Gastroesophageal sphincter (tissue), 4 donors: Measurements from ENCODE around the gene CRACR2B. TPM values are rescaled to one million over a fixed set of nuclear protein-coding genes. Genes with fewer than 3 reads are reported as not detected.

Experiments
- ATAC-seq: fragments of 150-250 bp; one replicate; pipeline ENCODE4 v1.9.1; 2016; ENCODE audit warnings: mild to moderate bottlenecking, moderate library complexity
- H3K27ac ChIP-seq, 4 donors: fragments of 200-600 bp; sonication (generic) in 3 of 4; 1 replicate in 3 of 4; 2 replicates in 1 of 4; pipeline ENCODE4 v1.5.1; 2016 to 2019
- H3K27me3 ChIP-seq: fragments of 200-600 bp; sonication (generic); one replicate; pipeline ENCODE4 v1.5.1; 2019
- H3K36me3 ChIP-seq, 2 donors: fragments of 200-600 bp; sonication (generic); one replicate each; pipeline ENCODE4 v1.5.1; 2019; ENCODE audit warnings: control low read depth in 1 of 2
- H3K4me1 ChIP-seq, 3 donors: fragments of 200-600 bp; sonication (generic); 1 replicate in 2 of 3; 2 replicates in 1 of 3; pipeline ENCODE4 v1.5.1; 2016 to 2019; ENCODE audit warnings: control low read depth in 2 of 3
- H3K4me3 ChIP-seq, 2 donors: fragments of 200-600 bp; sonication (generic); one replicate each; pipeline ENCODE4 v1.5.1; 2019; ENCODE audit warnings: mild to moderate bottlenecking in 1 of 2, moderate library complexity in 1 of 2
- H3K9me3 ChIP-seq, 3 donors: fragments of 200-600 bp; sonication (generic); one replicate each; pipeline ENCODE4 v1.5.1; 2017 to 2019; ENCODE audit warnings: control low read depth in 2 of 3
- CTCF ChIP-seq, 4 experiments: fragments of 200-600 bp in 2 of 4; fragments of 450-650 bp in 2 of 4; sonication (generic) in 1 of 4; IDR thresholded peaks; one replicate each; pipeline ENCODE4 v1.5.1; 2017 to 2019; ENCODE audit warnings: antibody characterized with exemption in 4 of 4, mild to moderate bottlenecking in 2 of 4, moderate library complexity in 2 of 4
- EP300 ChIP-seq: sonication (generic); formaldehyde crosslinking; IDR thresholded peaks from one replicate; pipeline ENCODE4 v1.6.1; 2017; ENCODE audit warnings: antibody characterized with exemption, mild to moderate bottlenecking
- POLR2A ChIP-seq, 2 donors: fragments of 450-650 bp; IDR thresholded peaks; one replicate each; pipeline ENCODE4 v1.6.1; 2017; ENCODE audit warnings: antibody characterized with exemption in 2 of 2, mild to moderate bottlenecking in 2 of 2, moderate library complexity in 1 of 2
- POLR2AphosphoS5 ChIP-seq: sonication (generic); formaldehyde crosslinking; IDR thresholded peaks from one replicate; pipeline ENCODE4 v1.6.1; 2017; ENCODE audit warnings: antibody characterized with exemption
- WGBS, 2 donors: methylation state at CpG; one replicate each; pipeline ENCODE4 v1.1.5; 2018; ENCODE audit warnings: low coverage in 1 of 2; 5-methylcytosine and 5-hydroxymethylcytosine counted together
- total RNA-seq, 4 donors: library from RNA; depleted of rRNA; stranded (reverse); fragments of >200 nt; gene quantifications; one replicate each; pipeline ENCODE4 v1.1.0, GENCODE V29; 2016

CRACR2B gene
- total RNA-seq, 4 donors from 2014 or later, result 4.1 to 10.3 (median 6.4) TPM

- TF ChIP-seq POLR2A (IDR thresholded peaks at IDR 0.05) (no peak), EP300 (no peak), CTCF (IDR thresholded peaks at IDR 0.05) (no peak), POLR2AphosphoS5 (no peak)
- ATAC-seq, result no peak
- H3K9me3 ChIP-seq, result no peaks in the 10 kb centered on the region
- no peaks in the 10 kb centered on the region for H3K27me3 ChIP-seq
- H3K27ac ChIP-seq, result no peak overlapping the region
- peaks cover 0 to 19% (median 6%) of the 10 kb centered on the region in 3 donors for H3K4me1 ChIP-seq
- peaks cover 0 to 89% of the 10 kb centered on the region in 2 donors for H3K36me3 ChIP-seq
- no peak overlapping the region for H3K4me3 ChIP-seq
- no CpG with 5 or more reads among the region's 41 CpGs for WGBS, 2 donors
These were observed 38.0 kb downstream of the CRACR2B start for GRCh38 chr11:865462-866430.

GRCh38 chr11:866481-866880 lies 38.8 kb downstream of the CRACR2B start:
- Histone ChIP-seq H3K4me3 (no peak overlapping the region), H3K9me3 (no peaks in the 10 kb centered on the region), H3K27me3 (no peaks in the 10 kb centered on the region), H3K4me1 (peaks cover 0 to 12% (median 6%) of the 10 kb centered on the region in 3 donors), H3K27ac (no peak overlapping the region), H3K36me3 (peaks cover 0 to 84% of the 10 kb centered on the region in 2 donors)
- WGBS, 2 donors, result no CpG with 5 or more reads among the region's 14 CpGs
- no peak for ATAC-seq
- no peak for TF ChIP-seq CTCF (IDR thresholded peaks at IDR 0.05)
- no peak for TF ChIP-seq EP300
- TF ChIP-seq POLR2A (IDR thresholded peaks at IDR 0.05), result no peak
- no peak for TF ChIP-seq POLR2AphosphoS5

- ATAC-seq, result no peak
- Histone ChIP-seq H3K27ac (no peak overlapping the region), H3K4me3 (no peak overlapping the region), H3K36me3 (peaks cover 0 to 74% of the 10 kb centered on the region in 2 donors), H3K4me1 (no peaks in the 10 kb centered on the region), H3K9me3 (no peaks in the 10 kb centered on the region), H3K27me3 (no peaks in the 10 kb centered on the region)
- 83 to 84% methylated on average over 1 to 4 of the region's 8 CpGs for WGBS, 2 donors
- TF ChIP-seq CTCF (IDR thresholded peaks at IDR 0.05) (no peak), EP300 (no peak), POLR2AphosphoS5 (no peak), POLR2A (IDR thresholded peaks at IDR 0.05) (no peak)
These were observed 40.2 kb downstream of the CRACR2B start for GRCh38 chr11:867856-868358.

- ATAC-seq, result no peak
- Histone ChIP-seq H3K27me3 (no peaks in the 10 kb centered on the region), H3K36me3 (peaks cover 0 to 69% of the 10 kb centered on the region in 2 donors), H3K27ac (no peak overlapping the region), H3K4me1 (no peaks in the 10 kb centered on the region), H3K4me3 (no peak overlapping the region), H3K9me3 (no peaks in the 10 kb centered on the region)
- TF ChIP-seq CTCF (IDR thresholded peaks at IDR 0.05) (no peak), EP300 (no peak), POLR2A (IDR thresholded peaks at IDR 0.05) (no peak), POLR2AphosphoS5 (no peak)
- WGBS, 2 donors, result 100% methylated on average over 1 of the region's 17 CpGs; no CpG with 5 or more reads in 1 of the 2 donors
These were observed 40.7 kb downstream of the CRACR2B start for GRCh38 chr11:868394-868793.
